Measurements from ENCODE around the gene LRRIQ1.
"Not testable (repeated sequence)": the region's sequence is repeated elsewhere in the genome, so short reads cannot be mapped to it uniquely, and the experiment has no call there.

The LRRIQ1 gene

GRCh38 chr12:85036234-85036707, at the start of gene LRRIQ1, which contains the start of gene TSPAN19:
Gene LRRIQ1 (plus strand): TSS chr12:85036351. CDS start chr12:85038177, 1,826 bp downstream.
Gene TSPAN19 (minus strand): TSS chr12:85036277. CDS start chr12:85029946, 6,331 bp downstream.
- peak; percentile 37 for DNase-seq

GRCh38 chr12:84986586-84986985, 49.6 kb upstream of the LRRIQ1 start:
- no peak for DNase-seq

GRCh38 chr12:84994426-84994825, 41.7 kb upstream of the LRRIQ1 start:
- DNase-seq = no peak

GRCh38 chr12:84995641-84996040, 40.5 kb upstream of the LRRIQ1 start:
- DNase-seq = no peak

- DNase-seq = no peak
These were observed 39.4 kb upstream of the LRRIQ1 start for GRCh38 chr12:84996759-84997158.

- DNase-seq = no peak
These were observed 37.8 kb upstream of the LRRIQ1 start for GRCh38 chr12:84998341-84998740.

GRCh38 chr12:85000729-85001128, 35.4 kb upstream of the LRRIQ1 start:
- DNase-seq = no peak

GRCh38 chr12:85002778-85003296, 33.3 kb upstream of the LRRIQ1 start:
- no peak for DNase-seq

GRCh38 chr12:85004204-85004603, 31.9 kb upstream of the LRRIQ1 start:
- DNase-seq = no peak

- DNase-seq = not testable (repeated sequence)
These were observed 31.1 kb upstream of the LRRIQ1 start for GRCh38 chr12:85005047-85005446.

GRCh38 chr12:85005615-85006014, 30.5 kb upstream of the LRRIQ1 start:
- no peak for DNase-seq

- no peak for DNase-seq
These were observed 29.9 kb upstream of the LRRIQ1 start for GRCh38 chr12:85006206-85006605.

- no peak for DNase-seq
These were observed 28.3 kb upstream of the LRRIQ1 start for GRCh38 chr12:85007836-85008235.

- no peak for DNase-seq
These were observed 19.7 kb upstream of the LRRIQ1 start for GRCh38 chr12:85016413-85016812.

- no peak for DNase-seq
These were observed 19.0 kb upstream of the LRRIQ1 start for GRCh38 chr12:85017133-85017532.

- DNase-seq = no peak
These were observed 18.5 kb upstream of the LRRIQ1 start for GRCh38 chr12:85017618-85018017.

- DNase-seq = no peak
These were observed 18.1 kb upstream of the LRRIQ1 start for GRCh38 chr12:85018098-85018497.

- no peak for DNase-seq
These were observed 6.7 kb upstream of the LRRIQ1 start for GRCh38 chr12:85029456-85029855.

GRCh38 chr12:85036733-85037132, 582 bp downstream of the LRRIQ1 start:
- no peak for DNase-seq

- no peak for DNase-seq
These were observed 5.2 kb downstream of the LRRIQ1 start for GRCh38 chr12:85041395-85041794.

- DNase-seq = no peak
These were observed 7.7 kb downstream of the LRRIQ1 start for GRCh38 chr12:85043829-85044228.

GRCh38 chr12:85057370-85057963, 21.3 kb downstream of the LRRIQ1 start:
- DNase-seq = peak; percentile 17

- DNase-seq = no peak
These were observed 22.2 kb downstream of the LRRIQ1 start for GRCh38 chr12:85058339-85058738.

GRCh38 chr12:85059594-85059993, 23.4 kb downstream of the LRRIQ1 start:
- DNase-seq = no peak

- DNase-seq = no peak
These were observed 24.8 kb downstream of the LRRIQ1 start for GRCh38 chr12:85060916-85061315.

Data from CD4-positive, alpha-beta T cell treated with Interleukin-21 for 1 hour (primary cell).